NT2/D1 (cell line): Measurements from ENCODE around the gene KLHL29.

Source experiments
- YY1 ChIP-seq: IDR thresholded peaks from 2 replicates; pipeline ENCODE4 v1.6.1; 2011; ENCODE audit not compliant: insufficient read length, insufficient read depth
- ZNF274 ChIP-seq: IDR thresholded peaks from 2 replicates; pipeline ENCODE4 v1.6.1; 2011; ENCODE audit warnings: mild to moderate bottlenecking, low read depth, low read length

DNA sequence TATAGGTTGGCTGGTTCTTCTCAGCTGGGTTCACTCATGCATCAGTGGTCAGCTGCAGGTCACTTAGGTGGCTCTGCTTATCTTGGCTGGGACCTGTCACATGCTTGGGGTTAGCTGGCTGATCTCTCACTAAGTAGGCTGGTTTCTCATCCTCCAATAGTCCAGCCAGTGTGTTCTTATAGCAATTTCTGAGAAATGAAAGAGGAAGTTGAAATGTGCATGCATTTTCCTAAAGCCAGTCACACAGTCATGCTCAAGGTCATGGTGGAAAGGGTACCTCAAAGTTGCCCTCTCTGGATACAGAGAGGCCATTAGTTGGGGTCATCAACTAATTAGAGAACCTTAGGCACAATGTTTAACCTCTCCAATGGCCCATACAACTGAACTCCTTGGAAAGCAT is 64.4 kb downstream of the KLHL29 start:
- TF ChIP-seq YY1 (no peak), ZNF274 (no peak)
